GM21381 (cell line): ENCODE data around the gene CLMN.
A peak's percentile ranks its signal among the peaks of the same experiment; 100 is the strongest.
"Not testable (repeated sequence)": the region's sequence is repeated elsewhere in the genome, so short reads cannot be mapped to it uniquely, and the experiment has no call there.

Source experiments
- ATAC-seq: cut with Tn5 transposase; IDR thresholded peaks from one replicate; pipeline ENCODE4 v1.9.1; 2021; ENCODE audit warnings: mild to moderate bottlenecking, moderate library complexity; ENCODE audit not compliant: unreplicated experiment

Gene CLMN

GRCh38 chr14:95222870-95223398 lies 96.8 kb downstream of the CLMN start:
- ATAC-seq = no peak

- ATAC-seq = no peak
Observed at GRCh38 chr14:95222151-95222631, 97.5 kb downstream of the CLMN start.

- ATAC-seq = no peak
Observed at GRCh38 chr14:95221531-95221930, 98.2 kb downstream of the CLMN start.

- ATAC-seq = no peak
Observed at GRCh38 chr14:95220663-95221231, 99.0 kb downstream of the CLMN start.

- no peak for ATAC-seq
Observed at GRCh38 chr14:95218472-95219193, 101.1 kb downstream of the CLMN start.

GRCh38 chr14:95218006-95218405 lies 101.7 kb downstream of the CLMN start:
- no peak for ATAC-seq

GRCh38 chr14:95217391-95217900 lies 102.3 kb downstream of the CLMN start:
- no peak for ATAC-seq

GRCh38 chr14:95216008-95216407 lies 103.7 kb downstream of the CLMN start:
- ATAC-seq = no peak

- ATAC-seq = no peak
Observed at GRCh38 chr14:95215094-95215725, 104.5 kb downstream of the CLMN start.

- no peak for ATAC-seq
Observed at GRCh38 chr14:95213774-95214173, 105.9 kb downstream of the CLMN start.

GRCh38 chr14:95211721-95212504 lies 107.8 kb downstream of the CLMN start:
- ATAC-seq = peak; percentile 61

GRCh38 chr14:95210699-95211098 lies 109.0 kb downstream of the CLMN start:
- no peak for ATAC-seq

- no peak for ATAC-seq
Observed at GRCh38 chr14:95208598-95208997, 111.1 kb downstream of the CLMN start.

- ATAC-seq = no peak
Observed at GRCh38 chr14:95207475-95208233, 112.1 kb downstream of the CLMN start.

GRCh38 chr14:95206534-95206933 lies 113.2 kb downstream of the CLMN start:
- ATAC-seq = no peak

GRCh38 chr14:95204705-95205104 lies 115.0 kb downstream of the CLMN start:
- ATAC-seq = no peak

GRCh38 chr14:95201745-95202144 lies 118.0 kb downstream of the CLMN start:
- not testable (repeated sequence) for ATAC-seq

- no peak for ATAC-seq
Observed at GRCh38 chr14:95200404-95200803, 119.3 kb downstream of the CLMN start.

- no peak for ATAC-seq
Observed at GRCh38 chr14:95199298-95199983, 120.3 kb downstream of the CLMN start.

GRCh38 chr14:95198320-95198719 lies 121.4 kb downstream of the CLMN start:
- no peak for ATAC-seq
